GM13977 (cell line): ENCODE results near the gene CFAP46.

ENCODE experiments used
- DNase-seq: peaks from one replicate; pipeline ENCODE4 v3.0.0; 2012; ENCODE audit warnings: low spot score
- in situ Hi-C: fragments of 300-500 bp; cut with MboI; formaldehyde crosslinking; loops from one replicate; pipeline ENCODE4 v1.12.0; 2022; ENCODE audit warnings: low sequenced_read_pairs, low pct_unique_long_range_greater_than_20kb, mixed read lengths, inconsistent platforms; ENCODE audit not compliant: unreplicated experiment
- TF ChIP-seq, protein P1 (sequence below): IDR thresholded peaks from 2 replicates; pipeline ENCODE4 v1.5.1; 2012; ENCODE audit warnings: mild to moderate bottlenecking, control low read depth; ENCODE audit not compliant: insufficient read depth; ENCODE audit errors: extremely low read depth, missing control alignments

The CFAP46 gene

DNA sequence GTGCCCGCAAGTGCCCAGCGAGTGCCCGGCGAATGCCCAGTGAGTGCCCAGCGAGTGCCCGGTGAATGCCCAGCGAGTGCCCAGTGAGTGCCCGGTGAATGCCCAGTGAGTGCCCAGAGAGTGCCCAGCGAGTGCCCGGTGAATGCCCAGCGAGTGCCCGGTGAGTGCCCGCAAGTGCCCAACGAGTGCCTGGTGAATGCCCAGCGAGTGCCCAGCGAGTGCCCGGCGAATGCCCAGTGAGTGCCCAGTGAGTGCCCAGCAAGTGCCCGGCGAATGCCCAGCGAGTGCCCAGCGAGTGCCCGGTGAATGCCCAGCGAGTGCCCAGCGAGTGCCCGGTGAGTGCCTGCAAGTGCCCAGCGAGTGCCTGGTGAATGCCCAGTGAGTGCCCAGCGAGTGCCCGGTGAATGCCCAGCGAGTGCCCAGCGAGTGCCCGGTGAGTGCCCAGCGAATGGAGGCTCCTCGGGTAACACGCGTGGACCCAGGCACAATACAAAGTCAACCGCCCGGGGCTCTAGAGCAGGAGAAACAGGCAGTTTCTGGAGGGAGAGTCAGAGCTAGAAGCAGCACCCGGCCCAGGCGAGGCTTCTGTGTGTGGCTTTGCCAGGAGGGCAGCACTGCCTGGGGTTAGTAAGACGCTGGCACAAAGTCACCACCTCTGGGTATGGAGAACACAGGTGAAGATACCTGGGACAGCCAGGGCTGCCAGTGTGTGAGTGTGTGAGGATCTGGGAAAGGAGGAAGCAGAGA is 38.2 kb upstream of the CFAP46 start:
- DNase-seq: no peak
- in situ Hi-C loops: no loop called here
- TF ChIP-seq, protein P1, sequence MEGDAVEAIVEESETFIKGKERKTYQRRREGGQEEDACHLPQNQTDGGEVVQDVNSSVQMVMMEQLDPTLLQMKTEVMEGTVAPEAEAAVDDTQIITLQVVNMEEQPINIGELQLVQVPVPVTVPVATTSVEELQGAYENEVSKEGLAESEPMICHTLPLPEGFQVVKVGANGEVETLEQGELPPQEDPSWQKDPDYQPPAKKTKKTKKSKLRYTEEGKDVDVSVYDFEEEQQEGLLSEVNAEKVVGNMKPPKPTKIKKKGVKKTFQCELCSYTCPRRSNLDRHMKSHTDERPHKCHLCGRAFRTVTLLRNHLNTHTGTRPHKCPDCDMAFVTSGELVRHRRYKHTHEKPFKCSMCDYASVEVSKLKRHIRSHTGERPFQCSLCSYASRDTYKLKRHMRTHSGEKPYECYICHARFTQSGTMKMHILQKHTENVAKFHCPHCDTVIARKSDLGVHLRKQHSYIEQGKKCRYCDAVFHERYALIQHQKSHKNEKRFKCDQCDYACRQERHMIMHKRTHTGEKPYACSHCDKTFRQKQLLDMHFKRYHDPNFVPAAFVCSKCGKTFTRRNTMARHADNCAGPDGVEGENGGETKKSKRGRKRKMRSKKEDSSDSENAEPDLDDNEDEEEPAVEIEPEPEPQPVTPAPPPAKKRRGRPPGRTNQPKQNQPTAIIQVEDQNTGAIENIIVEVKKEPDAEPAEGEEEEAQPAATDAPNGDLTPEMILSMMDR: no peak

- no peak for DNase-seq
- TF ChIP-seq, protein P1: no peak
- in situ Hi-C loops: no loop called here
Measured at GRCh38 chr10:132979491-132980425, 37.4 kb upstream of the CFAP46 start.

GRCh38 chr10:132978542-132978941 is 36.2 kb upstream of the CFAP46 start:
- TF ChIP-seq, protein P1: no peak
- no peak for DNase-seq
- in situ Hi-C loops: no loop called here

- DNase-seq: no peak
- in situ Hi-C loops: no loop called here
- TF ChIP-seq, protein P1: no peak
Measured at GRCh38 chr10:132977807-132978206, 35.4 kb upstream of the CFAP46 start.

DNA sequence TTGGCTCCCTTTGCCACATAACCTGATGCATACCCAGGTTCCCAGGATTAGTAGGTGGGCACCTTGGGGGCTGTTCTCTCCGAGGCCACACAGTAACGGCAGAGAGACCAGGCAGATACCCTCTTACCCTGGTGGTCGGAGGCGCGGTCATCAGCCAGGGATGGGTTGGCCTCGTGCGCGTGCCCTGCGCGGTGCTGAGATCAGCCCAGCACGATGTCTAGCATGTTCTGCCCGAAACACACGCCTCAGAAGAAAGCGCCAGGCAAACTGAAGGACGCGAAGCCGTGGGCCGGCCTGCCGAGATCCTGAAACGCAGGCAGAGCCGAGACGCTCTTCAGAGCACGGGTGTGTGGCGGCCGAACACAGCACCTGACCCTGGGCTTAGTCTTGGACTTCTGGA is 34.7 kb upstream of the CFAP46 start:
- in situ Hi-C loops: no loop called here
- DNase-seq: no peak
- TF ChIP-seq, protein P1: no peak

DNA sequence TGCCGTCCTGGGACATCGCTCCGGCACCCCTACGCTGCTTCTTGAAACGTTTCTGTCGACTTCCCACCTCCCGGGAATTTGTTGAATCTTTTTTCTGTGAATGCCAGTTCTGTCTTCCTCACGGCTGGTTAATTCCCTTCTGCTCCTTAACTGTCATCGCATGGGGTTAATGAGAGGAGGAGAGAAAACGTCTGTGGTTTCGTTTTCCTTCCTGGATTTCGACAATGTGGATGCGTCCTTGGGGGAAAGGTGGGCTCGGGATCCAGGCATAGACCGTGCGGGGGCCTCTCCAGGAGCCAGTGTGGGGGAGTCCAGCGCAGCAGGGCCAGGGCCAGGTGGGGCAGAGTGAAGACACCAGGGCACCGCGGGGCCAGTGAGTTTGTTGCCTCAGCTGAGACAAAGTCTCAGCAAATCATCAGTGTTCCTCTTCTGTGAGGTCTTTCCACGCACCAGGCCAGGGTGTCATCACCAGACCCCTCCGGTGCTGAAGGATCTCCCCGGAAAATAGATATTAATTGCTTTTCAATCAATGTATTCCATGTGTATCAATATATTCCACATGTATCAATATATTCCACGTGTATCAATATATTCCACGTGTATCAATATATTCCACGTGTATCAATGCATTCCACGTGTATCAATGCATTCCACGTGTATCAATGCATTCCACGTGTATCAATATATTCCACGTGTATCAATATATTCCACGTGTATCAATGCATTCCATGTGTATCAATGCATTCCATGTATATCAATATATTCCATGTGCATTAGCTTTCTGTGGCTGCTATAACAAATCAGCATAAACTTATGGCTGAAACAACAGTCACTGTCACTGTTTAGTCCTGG is 33.7 kb upstream of the CFAP46 start:
- no peak for DNase-seq
- in situ Hi-C loops: no loop called here
- TF ChIP-seq, protein P1: no peak
